HUES6 (cell line): ENCODE measurements around the gene TMC2.

Source experiments
- H3K27ac ChIP-seq: 2 replicates; pipeline ENCODE4 v1.7.0; 2013; ENCODE audit warnings: low read depth, mild to moderate bottlenecking, low read length, inconsistent platforms
- H3K27me3 ChIP-seq: 2 replicates; pipeline ENCODE4 v1.6.1; 2013; ENCODE audit warnings: low read length; ENCODE audit not compliant: control insufficient read depth, insufficient read depth
- H3K36me3 ChIP-seq: 2 replicates; pipeline ENCODE4 v1.6.1; 2013; ENCODE audit warnings: low read length; ENCODE audit not compliant: control insufficient read depth, insufficient read depth
- H3K4me1 ChIP-seq: 2 replicates; pipeline ENCODE4 v1.6.1; 2013; ENCODE audit warnings: low read length; ENCODE audit not compliant: control insufficient read depth, insufficient read depth
- H3K4me3 ChIP-seq: 2 replicates; pipeline ENCODE4 v1.5.1; 2013; ENCODE audit warnings: low read depth, low read length
- H3K9ac ChIP-seq: one replicate; pipeline ENCODE4 v1.6.1; 2013; ENCODE audit warnings: mild to moderate bottlenecking, low read length
- H3K9me3 ChIP-seq: 2 replicates; pipeline ENCODE4 v1.6.1; 2013; ENCODE audit warnings: low read depth, low read length; ENCODE audit not compliant: control insufficient read depth, insufficient read depth

Gene TMC2

DNA sequence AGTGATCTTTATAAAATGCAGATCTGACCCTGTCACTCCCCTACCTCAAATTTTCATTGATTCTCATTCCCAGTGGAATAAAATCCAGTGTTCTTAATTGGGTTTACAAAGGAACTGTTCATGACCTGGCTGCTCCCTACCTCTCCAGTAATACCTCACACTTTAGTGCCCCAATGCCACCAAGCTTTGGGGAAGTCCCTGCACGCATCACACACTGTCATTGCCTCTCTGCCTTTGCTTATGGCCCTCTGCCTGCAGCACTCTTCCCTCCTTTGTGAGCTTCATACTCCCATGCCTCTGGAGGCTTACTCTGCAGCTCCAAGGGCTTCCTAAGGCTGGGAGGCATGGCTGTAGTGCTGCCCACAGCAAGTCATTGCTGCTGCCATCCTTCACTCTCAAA lies 57.4 kb downstream of the TMC2 start:
- Histone ChIP-seq H3K4me1 (0 out of 2 replicates have a peak, but pooled peaks cover 6% of the 10 kb centered on the region), H3K4me3 (no peak overlapping the region), H3K27me3 (no peaks in the 10 kb centered on the region), H3K9ac (no peak overlapping the region), H3K9me3 (no peaks in the 10 kb centered on the region), H3K27ac (no peak overlapping the region), H3K36me3 (no peaks in the 10 kb centered on the region)

DNA sequence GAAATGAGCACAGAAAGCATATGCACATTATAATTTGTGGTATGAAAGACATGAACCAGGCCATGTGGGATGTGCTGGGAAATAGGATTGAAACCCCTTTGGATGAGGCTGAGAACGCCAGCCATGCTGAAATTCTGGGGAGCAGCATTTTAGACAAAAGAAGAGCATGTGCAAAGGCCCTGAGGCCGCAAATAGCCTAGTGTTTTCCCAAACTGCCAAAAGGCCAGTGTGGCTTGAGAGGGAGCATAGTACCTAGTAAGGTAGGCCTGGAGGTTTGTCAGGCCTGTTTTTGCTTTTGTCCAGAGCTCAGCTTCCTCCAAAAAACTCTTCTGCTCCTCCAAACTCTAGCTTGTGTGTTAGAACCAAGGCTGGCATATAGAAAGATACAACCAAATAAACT lies 58.7 kb downstream of the TMC2 start:
- H3K9ac ChIP-seq: no peak overlapping the region
- no peaks in the 10 kb centered on the region for H3K36me3 ChIP-seq
- no peak overlapping the region for H3K27ac ChIP-seq
- H3K4me1 ChIP-seq: 0 out of 2 replicates have a peak, but pooled peaks cover 6% of the 10 kb centered on the region
- no peak overlapping the region for H3K4me3 ChIP-seq
- no peaks in the 10 kb centered on the region for H3K9me3 ChIP-seq
- H3K27me3 ChIP-seq: no peaks in the 10 kb centered on the region

DNA sequence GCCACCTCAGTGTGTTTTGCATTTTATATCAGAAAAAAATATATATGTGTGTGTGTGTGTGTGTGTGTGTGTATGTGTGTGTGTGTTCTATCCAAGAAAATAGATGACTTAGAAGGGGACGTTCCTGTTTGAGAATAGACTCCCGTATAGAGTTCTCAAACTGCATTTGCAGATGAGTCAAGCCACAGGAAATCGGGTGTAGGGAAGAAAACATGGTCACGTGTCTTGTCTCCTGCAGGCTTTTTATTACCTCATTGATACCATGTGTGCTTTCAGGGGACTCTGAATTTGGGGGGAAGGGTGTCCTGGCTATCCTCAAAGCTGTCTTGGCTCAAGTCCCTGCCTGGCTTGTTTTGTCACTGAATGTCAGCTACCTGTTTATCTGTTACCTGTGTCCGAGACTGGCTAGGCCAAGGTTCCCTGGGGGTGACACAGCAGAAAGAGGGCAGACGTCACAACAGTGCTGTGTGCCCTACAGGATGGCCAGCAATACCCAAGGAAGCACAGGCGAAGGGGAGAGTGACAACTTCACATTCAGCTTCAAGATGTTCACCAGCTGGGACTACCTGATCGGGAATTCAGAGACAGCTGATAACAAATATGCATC lies 60.4 kb downstream of the TMC2 start:
- Histone ChIP-seq H3K4me1 (0 out of 2 replicates have a peak, but pooled peaks cover 6% of the 10 kb centered on the region), H3K27ac (no peak overlapping the region), H3K4me3 (no peak overlapping the region), H3K9ac (no peak overlapping the region), H3K9me3 (no peaks in the 10 kb centered on the region), H3K36me3 (no peaks in the 10 kb centered on the region), H3K27me3 (no peaks in the 10 kb centered on the region)

DNA sequence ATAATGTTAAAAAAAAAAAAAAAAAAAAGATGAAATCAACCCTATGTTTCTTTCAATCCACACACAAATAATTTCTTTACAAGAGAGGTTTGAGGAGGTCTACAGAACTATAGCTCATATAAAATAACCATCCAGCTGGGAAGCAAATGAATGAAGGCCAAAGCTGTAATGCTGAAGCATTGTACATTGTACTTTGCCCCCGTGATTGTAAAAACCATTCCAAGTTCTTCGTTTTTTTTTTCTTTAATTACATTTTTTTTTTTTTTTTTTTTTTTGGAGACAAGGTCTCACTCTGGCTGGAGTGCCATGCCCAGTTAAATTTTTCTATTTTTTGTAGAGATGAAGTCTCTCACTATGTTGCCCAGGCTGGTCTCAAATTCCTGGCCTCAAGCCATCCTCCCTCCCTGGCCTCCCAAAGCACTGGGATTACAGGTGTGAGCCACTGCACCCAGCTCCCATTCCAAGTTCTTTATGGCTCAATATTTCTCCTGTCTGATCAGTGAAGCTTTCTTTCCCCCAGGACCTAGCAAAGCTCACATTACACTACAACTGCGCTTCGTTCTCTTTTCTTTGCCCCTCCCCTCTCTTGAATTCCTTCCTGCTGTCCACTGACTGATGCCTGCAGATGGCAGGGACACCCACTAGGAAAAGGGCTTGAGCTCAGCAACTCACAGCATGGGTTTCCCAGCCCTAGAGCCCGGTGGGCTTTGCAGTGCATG lies 63.1 kb downstream of the TMC2 start:
- Histone ChIP-seq H3K27me3 (no peaks in the 10 kb centered on the region), H3K9ac (no peak overlapping the region), H3K4me3 (no peak overlapping the region), H3K36me3 (no peaks in the 10 kb centered on the region), H3K9me3 (no peaks in the 10 kb centered on the region), H3K4me1 (0 out of 2 replicates have a peak, but pooled peaks cover 6% of the 10 kb centered on the region), H3K27ac (no peak overlapping the region)

DNA sequence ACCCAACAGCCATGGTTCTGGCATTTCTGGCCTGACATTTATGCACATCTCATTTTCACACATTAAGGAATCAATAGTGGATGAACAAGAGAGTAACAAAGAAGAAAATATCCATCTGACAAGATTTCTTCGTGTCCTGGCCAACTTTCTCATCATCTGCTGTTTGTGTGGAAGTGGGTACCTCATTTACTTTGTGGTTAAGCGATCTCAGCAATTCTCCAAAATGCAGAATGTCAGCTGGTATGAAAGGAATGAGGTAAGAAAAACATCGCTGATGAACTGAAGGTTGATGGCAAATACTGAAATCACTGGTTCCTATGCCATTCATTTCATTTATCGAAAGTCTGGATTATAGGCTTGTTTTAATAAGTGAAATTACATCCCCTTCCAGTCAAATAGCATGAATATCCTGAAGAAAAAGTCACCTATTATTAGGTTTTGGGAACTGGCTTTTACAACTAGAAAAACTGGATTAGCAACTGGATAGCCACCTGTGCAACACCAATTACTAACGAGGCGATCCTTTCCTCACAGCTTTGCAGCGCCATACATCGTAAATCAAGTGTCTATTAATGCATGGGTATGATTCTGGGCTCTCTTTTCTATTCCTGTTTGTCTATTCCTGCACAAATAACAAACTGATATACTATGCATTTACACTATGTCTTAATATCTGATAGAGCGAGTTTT lies 65.8 kb downstream of the TMC2 start:
- H3K27ac ChIP-seq: no peak overlapping the region

DNA sequence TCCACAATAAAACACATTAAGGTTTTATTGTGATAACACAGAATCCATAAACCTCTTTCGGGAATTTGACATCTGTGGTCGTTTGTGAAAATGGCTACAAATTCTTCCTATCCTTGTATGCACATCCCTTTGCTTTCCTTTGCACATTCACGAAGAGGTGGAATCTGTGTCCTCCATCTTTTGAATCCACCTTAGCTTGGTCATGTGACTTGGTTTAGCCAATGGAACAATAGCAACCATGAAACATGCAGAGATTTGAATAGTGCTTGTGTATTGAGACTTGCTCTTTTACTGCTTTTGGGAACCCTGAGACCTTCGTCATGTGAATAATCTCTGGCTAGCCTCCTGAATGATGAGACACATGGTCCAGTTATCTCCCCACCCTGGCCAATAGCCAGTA lies 66.4 kb downstream of the TMC2 start:
- H3K36me3 ChIP-seq: no peaks in the 10 kb centered on the region
- H3K9me3 ChIP-seq: peaks cover 16% of the 10 kb centered on the region
- H3K9ac ChIP-seq: no peak overlapping the region
- no peaks in the 10 kb centered on the region for H3K27me3 ChIP-seq
- H3K4me1 ChIP-seq: no peaks in the 10 kb centered on the region
- H3K27ac ChIP-seq: no peak overlapping the region
- no peak overlapping the region for H3K4me3 ChIP-seq

More for the DNA sequence above, 65.8 kb downstream of the TMC2 start:
- Histone ChIP-seq H3K4me1 (no peaks in the 10 kb centered on the region), H3K4me3 (no peak overlapping the region), H3K27me3 (no peaks in the 10 kb centered on the region), H3K9me3 (peaks cover 12% of the 10 kb centered on the region), H3K9ac (no peak overlapping the region), H3K36me3 (no peaks in the 10 kb centered on the region)

DNA sequence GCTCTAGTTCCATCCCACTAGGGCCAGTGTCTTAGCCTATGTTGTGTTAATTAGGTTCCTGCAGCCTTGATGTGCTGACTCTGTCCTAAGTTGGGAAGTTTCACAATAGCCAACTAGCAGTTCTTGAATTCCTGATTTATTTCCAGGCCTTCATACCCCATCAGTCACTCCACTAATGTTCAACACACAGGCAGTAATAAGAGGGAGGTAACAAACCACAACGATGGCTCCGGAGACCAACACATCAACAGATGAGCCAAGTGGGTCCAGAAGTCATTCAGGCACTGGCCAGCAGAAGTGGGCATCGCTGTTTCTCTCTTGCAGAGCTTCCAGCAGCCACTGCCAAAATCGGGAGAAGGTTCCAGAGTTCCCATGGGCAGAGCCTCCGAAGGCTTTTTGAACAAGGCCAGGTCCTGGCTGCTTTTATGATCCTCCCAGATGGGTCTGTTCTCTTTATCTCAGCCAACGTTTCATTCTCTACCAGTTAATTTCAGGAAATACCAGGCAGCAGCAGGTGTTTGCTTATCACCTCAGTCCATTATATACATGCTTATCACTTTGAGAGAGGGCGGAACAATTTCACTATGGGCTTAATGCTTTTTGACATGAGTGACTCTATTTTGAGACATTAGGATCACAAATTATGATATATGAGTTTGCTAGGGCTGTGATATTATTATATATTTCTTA lies 67.6 kb downstream of the TMC2 start:
- Histone ChIP-seq H3K27me3 (no peaks in the 10 kb centered on the region), H3K36me3 (no peaks in the 10 kb centered on the region), H3K4me3 (no peak overlapping the region), H3K27ac (no peak overlapping the region), H3K9ac (no peak overlapping the region), H3K4me1 (no peaks in the 10 kb centered on the region), H3K9me3 (peaks cover 16% of the 10 kb centered on the region)

DNA sequence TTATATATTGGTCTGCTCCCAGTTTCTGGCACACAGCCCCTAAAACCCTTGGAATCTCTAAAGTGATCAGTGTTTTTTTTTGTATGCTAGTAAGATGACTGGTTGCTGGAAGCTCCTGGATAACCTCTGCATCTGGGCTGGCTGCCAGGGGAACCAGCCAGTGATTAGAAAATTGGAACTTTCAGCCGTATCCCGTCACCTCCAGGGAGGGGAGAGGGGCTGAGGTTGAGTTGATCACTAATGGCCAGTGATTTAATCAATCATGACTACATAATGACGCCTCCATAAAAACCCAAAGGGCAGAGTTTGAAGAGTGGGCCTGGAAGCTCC lies 68.1 kb downstream of the TMC2 start:
- Histone ChIP-seq H3K9me3 (peaks cover 16% of the 10 kb centered on the region), H3K36me3 (no peaks in the 10 kb centered on the region), H3K27ac (no peak overlapping the region), H3K27me3 (no peaks in the 10 kb centered on the region), H3K9ac (no peak overlapping the region), H3K4me3 (no peak overlapping the region), H3K4me1 (no peaks in the 10 kb centered on the region)

DNA sequence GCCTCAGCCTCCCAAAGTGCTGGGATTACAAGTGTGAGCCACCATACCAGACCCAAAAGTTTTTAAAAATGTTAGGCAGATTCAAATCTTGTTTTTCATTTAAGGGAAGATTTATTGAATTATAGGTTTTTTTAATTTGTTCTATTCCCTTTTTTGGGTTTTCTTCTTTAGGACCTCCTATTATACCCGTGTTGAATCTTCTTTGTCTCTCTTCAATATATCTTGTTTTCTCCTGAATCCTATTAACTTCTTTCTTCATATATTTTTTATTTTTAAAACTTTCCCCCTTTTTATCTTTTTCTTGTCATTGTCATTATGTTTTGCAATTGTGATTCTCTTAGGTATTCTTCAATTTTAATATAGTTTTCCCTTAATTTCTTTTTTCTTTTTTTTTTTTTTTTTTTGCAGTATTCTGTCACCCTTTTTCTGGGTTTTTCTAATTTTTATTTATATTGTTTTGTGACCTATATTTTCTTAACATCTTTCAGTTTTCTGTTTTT lies 70.2 kb downstream of the TMC2 start:
- Histone ChIP-seq H3K9ac (no peak overlapping the region), H3K27me3 (peaks cover 7% of the 10 kb centered on the region; the same call in 1 of the 2 replicates), H3K36me3 (no peaks in the 10 kb centered on the region), H3K9me3 (peaks cover 16% of the 10 kb centered on the region), H3K4me3 (no peak overlapping the region), H3K4me1 (no peaks in the 10 kb centered on the region), H3K27ac (no peak overlapping the region)

DNA sequence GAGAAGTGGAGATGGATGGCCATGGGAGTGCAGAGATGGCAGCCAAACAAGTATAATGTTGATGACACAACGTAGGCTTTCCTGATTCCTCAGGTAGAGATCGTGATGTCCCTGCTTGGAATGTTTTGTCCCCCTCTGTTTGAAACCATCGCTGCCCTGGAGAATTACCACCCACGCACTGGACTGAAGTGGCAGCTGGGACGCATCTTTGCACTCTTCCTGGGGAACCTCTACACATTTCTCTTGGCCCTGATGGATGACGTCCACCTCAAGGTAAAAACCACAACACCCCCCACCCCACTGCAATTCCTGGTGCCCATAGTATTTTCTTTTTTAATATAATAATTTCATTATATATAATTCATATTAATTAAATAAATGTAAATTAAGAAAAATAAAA lies 74.0 kb downstream of the TMC2 start:
- H3K27ac ChIP-seq: no peak overlapping the region
- peaks cover 17% of the 10 kb centered on the region; the same call in 1 of the 2 replicates for H3K27me3 ChIP-seq
- H3K36me3 ChIP-seq: no peaks in the 10 kb centered on the region
- H3K9me3 ChIP-seq: peaks cover 16% of the 10 kb centered on the region
- H3K4me1 ChIP-seq: no peaks in the 10 kb centered on the region
- no peak overlapping the region for H3K4me3 ChIP-seq
- no peak overlapping the region for H3K9ac ChIP-seq
